NT2/D1 (cell line): ENCODE measurements around the gene MYDGF.

ENCODE experiments used
- DNase-seq: peaks from one replicate; pipeline ENCODE4 v3.0.0-alpha.2; 2011; ENCODE audit warnings: low read depth, low spot score
- H3K27me3 ChIP-seq: 2 replicates; pipeline ENCODE4 v1.6.0; 2011; ENCODE audit warnings: mild to moderate bottlenecking; ENCODE audit not compliant: insufficient read length, insufficient read depth
- H3K36me3 ChIP-seq: 2 replicates; pipeline ENCODE4 v1.6.1; 2011; ENCODE audit warnings: mild to moderate bottlenecking, low read length, mixed read lengths; ENCODE audit not compliant: insufficient read depth, insufficient read length
- H3K4me1 ChIP-seq: 2 replicates; pipeline ENCODE4 v1.5.1; 2011; ENCODE audit not compliant: insufficient read depth, insufficient read length
- H3K4me3 ChIP-seq: 2 replicates; pipeline ENCODE4 v1.5.1; 2011; ENCODE audit warnings: low read depth; ENCODE audit not compliant: insufficient read length
- H3K9ac ChIP-seq: 2 replicates; pipeline ENCODE4 v1.6.0; 2011; ENCODE audit warnings: low read depth; ENCODE audit not compliant: insufficient read length
- H3K9me3 ChIP-seq: 2 replicates; pipeline ENCODE4 v1.5.1; 2011; ENCODE audit warnings: mild to moderate bottlenecking, low read length; ENCODE audit not compliant: insufficient read depth
- SUZ12 ChIP-seq: IDR thresholded peaks from 2 replicates; pipeline ENCODE4 v1.6.1; 2011; ENCODE audit not compliant: insufficient read length, insufficient read depth; ENCODE audit errors: extremely low read depth
- YY1 ChIP-seq: IDR thresholded peaks from 2 replicates; pipeline ENCODE4 v1.6.1; 2011; ENCODE audit not compliant: insufficient read length, insufficient read depth
- ZNF274 ChIP-seq: IDR thresholded peaks from 2 replicates; pipeline ENCODE4 v1.6.1; 2011; ENCODE audit warnings: mild to moderate bottlenecking, low read depth, low read length

The MYDGF gene

GRCh38 chr19:4633140-4633967 lies 36.8 kb downstream of the MYDGF start:
- no peak for DNase-seq
- H3K27me3 ChIP-seq = peaks cover 11% of the 10 kb centered on the region
- TF ChIP-seq YY1 (no peak), ZNF274 (no peak), SUZ12 (no peak)
- H3K9ac ChIP-seq = no peak overlapping the region
- no peak overlapping the region for H3K4me3 ChIP-seq
- H3K9me3 ChIP-seq = no peaks in the 10 kb centered on the region
- peaks cover 10% of the 10 kb centered on the region for H3K4me1 ChIP-seq
- H3K36me3 ChIP-seq = no peaks in the 10 kb centered on the region

GRCh38 chr19:4624733-4625362 lies 45.3 kb downstream of the MYDGF start:
- Histone ChIP-seq H3K9me3 (no peaks in the 10 kb centered on the region), H3K27me3 (no peaks in the 10 kb centered on the region), H3K4me1 (peaks cover 2% of the 10 kb centered on the region), H3K36me3 (no peaks in the 10 kb centered on the region), H3K9ac (no peak overlapping the region), H3K4me3 (no peak overlapping the region)
- DNase-seq = peak; percentile 70
- TF ChIP-seq ZNF274 (no peak), YY1 (no peak), SUZ12 (no peak)

GRCh38 chr19:4624301-4624700 lies 45.8 kb downstream of the MYDGF start:
- TF ChIP-seq ZNF274 (no peak), SUZ12 (no peak), YY1 (no peak)
- no peak for DNase-seq
- Histone ChIP-seq H3K36me3 (no peaks in the 10 kb centered on the region), H3K4me3 (no peak overlapping the region), H3K9me3 (no peaks in the 10 kb centered on the region), H3K9ac (no peak overlapping the region), H3K27me3 (peaks cover 4% of the 10 kb centered on the region), H3K4me1 (peaks cover 2% of the 10 kb centered on the region)

- H3K4me1 ChIP-seq = peaks cover 2% of the 10 kb centered on the region
- no peak for DNase-seq
- H3K9me3 ChIP-seq = no peaks in the 10 kb centered on the region
- peak overlapping the region; percentile 36 for H3K9ac ChIP-seq
- no peaks in the 10 kb centered on the region for H3K36me3 ChIP-seq
- no peak overlapping the region for H3K4me3 ChIP-seq
- H3K27me3 ChIP-seq = peaks cover 16% of the 10 kb centered on the region
- TF ChIP-seq SUZ12 = no peak
- no peak for TF ChIP-seq YY1
- no peak for TF ChIP-seq ZNF274
Observed at GRCh38 chr19:4622695-4623421, 47.3 kb downstream of the MYDGF start.

- Histone ChIP-seq H3K27me3 (peaks cover 23% of the 10 kb centered on the region), H3K9ac (no peak overlapping the region), H3K4me3 (no peak overlapping the region), H3K4me1 (peaks cover 4% of the 10 kb centered on the region), H3K36me3 (no peaks in the 10 kb centered on the region), H3K9me3 (no peaks in the 10 kb centered on the region)
- no peak for DNase-seq
- TF ChIP-seq YY1 (no peak), ZNF274 (no peak), SUZ12 (no peak)
Observed at GRCh38 chr19:4620675-4621074, 49.5 kb downstream of the MYDGF start.

GRCh38 chr19:4619668-4620294 lies 50.4 kb downstream of the MYDGF start:
- H3K4me3 ChIP-seq = no peak overlapping the region
- H3K9me3 ChIP-seq = no peaks in the 10 kb centered on the region
- H3K4me1 ChIP-seq = peaks cover 6% of the 10 kb centered on the region
- H3K27me3 ChIP-seq = peaks cover 23% of the 10 kb centered on the region
- H3K36me3 ChIP-seq = no peaks in the 10 kb centered on the region
- H3K9ac ChIP-seq = no peak overlapping the region
- DNase-seq = no peak
- TF ChIP-seq SUZ12 (no peak), ZNF274 (no peak)

GRCh38 chr19:4618019-4618418 lies 52.1 kb downstream of the MYDGF start:
- no peak for DNase-seq

More at GRCh38 chr19:4618019-4618418, 52.1 kb downstream of the MYDGF start:
- Histone ChIP-seq H3K9ac (peak overlapping the region; percentile 34), H3K27me3 (peaks cover 23% of the 10 kb centered on the region), H3K4me1 (peaks cover 5% of the 10 kb centered on the region), H3K36me3 (no peaks in the 10 kb centered on the region), H3K4me3 (no peak overlapping the region), H3K9me3 (no peaks in the 10 kb centered on the region)
- TF ChIP-seq ZNF274 (no peak), SUZ12 (no peak), YY1 (no peak)
